HCT116 (cell line): ENCODE measurements around the gene ALLC. TPM values are rescaled to one million over a fixed set of nuclear protein-coding genes. Genes with fewer than 3 reads are reported as not detected.

ENCODE experiments used
- ATAC-seq: fragments of 200-7000 bp; cut with Tn5 transposase; 2 replicates; pipeline ENCODE4 v1.9.1; 2020; ENCODE audit warnings: mild to moderate bottlenecking, moderate library complexity
- BruUV-seq: library from RNA; stranded (reverse); fragments of 400-500 nt; replicated peaks from 2 replicates; lab custom pipeline; 2021; lab: Mats Ljungman, UMichigan
- CTCF ChIA-PET: fragments of 300-600 bp; sonication (Branson Sonifier 250); formaldehyde crosslinking; loops from one replicate; lab custom pipeline; 2021; ENCODE audit warnings: antibody characterized with exemption; lab: Charles Lee
- POLR2A ChIA-PET: fragments of 300-600, 350-600 bp; sonication (Branson Sonifier 250); formaldehyde crosslinking; loops from one replicate; lab custom pipeline; 2021; ENCODE audit warnings: antibody characterized with exemption; lab: Charles Lee
- RAD21 ChIA-PET, 2 experiments: fragments of 300-600 bp; sonication (Branson Sonifier 250); formaldehyde crosslinking; loops; one replicate each; lab custom pipeline; 2023; ENCODE audit warnings: low total read pairs in 2 of 2; ENCODE audit not compliant: uncharacterized antibody in 2 of 2, unreplicated experiment in 2 of 2, low non-redundant PET in 1 of 2; lab: Charles Lee
- DNase-seq: peaks from one replicate; pipeline ENCODE4 v3.0.0-alpha.2; 2010; ENCODE audit warnings: low read depth, low spot score
- H2AFZ ChIP-seq: fragments of 200-600 bp; shearing (Covaris generic), sonication (generic); 2 replicates; pipeline ENCODE4 v1.6.1; 2017; ENCODE audit warnings: low read depth, mixed run types, mixed read lengths, antibody characterized with exemption, low read length; ENCODE audit not compliant: poor library complexity, severe bottlenecking
- H3K27ac ChIP-seq: 2 replicates; pipeline ENCODE4 v1.5.1; 2012; ENCODE audit warnings: low read depth, low read length
- H3K27me3 ChIP-seq: fragments of 200-600 bp; sonication (generic); 2 replicates; pipeline ENCODE4 v1.6.1; 2016; ENCODE audit warnings: mixed run types, low read length, mixed read lengths; ENCODE audit not compliant: insufficient read depth
- H3K36me3 ChIP-seq, 2 experiments: fragments of 200-500 bp in 1 of 2; fragments of 200-600 bp in 1 of 2; sonication (Bioruptor generic) in 1 of 2; sonication (generic) in 1 of 2; 2 replicates each; pipeline versions ENCODE4 v1.5.1 to v1.6.1; 2014 to 2016; ENCODE audit warnings: low read length in 2 of 2, inconsistent platforms in 1 of 2, mixed read lengths in 1 of 2, mixed run types in 1 of 2; ENCODE audit not compliant: insufficient read depth in 2 of 2, control insufficient read depth in 1 of 2
- H3K4me1 ChIP-seq, 2 experiments: fragments of 200-600 bp in 1 of 2; sonication (generic) in 1 of 2; 2 replicates each; pipeline versions ENCODE4 v1.5.1 to v1.6.1; 2012 to 2017; ENCODE audit warnings: low read length in 2 of 2, inconsistent platforms in 1 of 2, mild to moderate bottlenecking in 1 of 2, mixed read lengths in 1 of 2, mixed run types in 1 of 2, moderate library complexity in 1 of 2; ENCODE audit not compliant: insufficient read depth in 2 of 2, control insufficient read depth in 1 of 2
- H3K4me2 ChIP-seq: fragments of 200-600 bp; sonication (generic); 2 replicates; pipeline ENCODE4 v1.6.1; 2017; ENCODE audit warnings: mixed run types, low read length, mixed read lengths
- H3K4me3 ChIP-seq, 2 experiments: fragments of 200-600 bp in 1 of 2; sonication (generic) in 1 of 2; replicated peaks in 1 of 2; 2 replicates each; pipeline ENCODE4 v1.5.1; 2011 to 2016; ENCODE audit warnings: low read length in 2 of 2, control low read depth in 1 of 2, low read depth in 1 of 2, mild to moderate bottlenecking in 1 of 2, mixed read lengths in 1 of 2, mixed run types in 1 of 2
- H3K79me2 ChIP-seq: fragments of 200-600 bp; sonication (generic); 2 replicates; pipeline ENCODE4 v1.6.1; 2017; ENCODE audit warnings: mild to moderate bottlenecking, mixed run types, low read length, moderate library complexity, mixed read lengths; ENCODE audit not compliant: insufficient read depth
- H3K9ac ChIP-seq: fragments of 200-600 bp; sonication (generic); 2 replicates; pipeline ENCODE4 v1.6.1; 2016; ENCODE audit warnings: low read length, mixed read lengths
- H3K9me2 ChIP-seq: fragments of 200-600 bp; sonication (generic), shearing (Covaris generic); 2 replicates; pipeline ENCODE4 v1.6.1; 2017; ENCODE audit warnings: mixed run types, mild to moderate bottlenecking, moderate library complexity; ENCODE audit not compliant: insufficient read depth
- H3K9me3 ChIP-seq, 2 experiments: fragments of 200-500 bp in 1 of 2; fragments of 200-600 bp in 1 of 2; sonication (Bioruptor generic) in 1 of 2; sonication (generic) in 1 of 2; 2 replicates each; pipeline ENCODE4 v1.6.1; 2014 to 2017; ENCODE audit warnings: low read length in 2 of 2, mixed read lengths in 2 of 2, inconsistent platforms in 1 of 2, low read depth in 1 of 2, mild to moderate bottlenecking in 1 of 2, mixed run types in 1 of 2, moderate library complexity in 1 of 2; ENCODE audit not compliant: control insufficient read depth in 1 of 2, insufficient read depth in 1 of 2
- H4K20me1 ChIP-seq: fragments of 200-600 bp; sonication (generic), shearing (Covaris generic); 2 replicates; pipeline ENCODE4 v1.6.1; 2017; ENCODE audit warnings: mixed run types, mild to moderate bottlenecking, moderate library complexity; ENCODE audit not compliant: insufficient read depth
- ATF3 ChIP-seq: IDR thresholded peaks from 2 replicates; pipeline ENCODE4 v1.6.1; 2012
- EZH2 ChIP-seq: fragments of 200-600 bp; sonication (generic); IDR thresholded peaks from 2 replicates; pipeline ENCODE4 v1.6.1; 2017; ENCODE audit warnings: antibody characterized with exemption, mixed run types
- FOSL1 ChIP-seq: IDR thresholded peaks from 2 replicates; pipeline ENCODE4 v1.6.1; 2012; ENCODE audit warnings: low read depth
- JUND ChIP-seq: IDR thresholded peaks from 2 replicates; pipeline ENCODE4 v1.6.1; 2012
- POLR2A ChIP-seq: IDR thresholded peaks from 2 replicates; pipeline ENCODE4 v1.7.0; 2011; ENCODE audit warnings: borderline replicate concordance; ENCODE audit not compliant: insufficient read depth, insufficient read length; ENCODE audit errors: extremely low read depth
- POLR2AphosphoS5 ChIP-seq: IDR thresholded peaks from 2 replicates; pipeline ENCODE4 v1.6.1; 2011; ENCODE audit warnings: mild to moderate bottlenecking, low read depth, low read length, moderate library complexity
- RAD21 ChIP-seq: IDR thresholded peaks from 2 replicates; pipeline ENCODE4 v1.6.1; 2012; ENCODE audit warnings: low read depth, mild to moderate bottlenecking
- SRF ChIP-seq: IDR thresholded peaks from 2 replicates; pipeline ENCODE4 v1.6.1; 2012; ENCODE audit warnings: low read depth
- ZBTB33 ChIP-seq: IDR thresholded peaks from 2 replicates; pipeline ENCODE4 v1.6.1; 2011; ENCODE audit warnings: mild to moderate bottlenecking, low read length, moderate library complexity; ENCODE audit not compliant: insufficient replicate concordance; ENCODE audit errors: extremely low read depth
- intact Hi-C: fragments of 100-400 bp; cut with micrococcal nuclease; formaldehyde crosslinking; loops from 2 replicates; pipeline ENCODE4 v1.10.0; 2022
- total RNA-seq: library from RNA; stranded (reverse); gene quantifications from one replicate; pipeline ENCODE4 v1.2.1, GENCODE V29; 2021; ENCODE audit not compliant: unreplicated experiment
- TF ChIP-seq, protein P1 (sequence below): IDR thresholded peaks from 2 replicates; pipeline ENCODE4 v1.6.1; 2012; ENCODE audit warnings: low read depth

Gene ALLC
- total RNA-seq, 1 experiment from 2014 or later: not detected

GRCh38 chr2:3633982-3634595, 23.9 kb upstream of the ALLC start:
- ChIA-PET CTCF (no interaction called here), RAD21 (no interaction called here)
- no TSS peak for BruUV-seq
- Histone ChIP-seq H3K4me2 (no peak overlapping the region), H3K27ac (no peak overlapping the region), H3K4me1 (no peaks in the 10 kb centered on the region), H4K20me1 (no peaks in the 10 kb centered on the region), H3K9me3 (no peaks in the 10 kb centered on the region), H3K9ac (no peak overlapping the region)
- intact Hi-C loops: no loop called here
- TF ChIP-seq POLR2AphosphoS5 (no peak), RAD21 (no peak), POLR2A (no peak), EZH2 (no peak), SRF (no peak), ZBTB33 (no peak), JUND (no peak), ATF3 (no peak), FOSL1 (no peak)
- TF ChIP-seq, protein P1, sequence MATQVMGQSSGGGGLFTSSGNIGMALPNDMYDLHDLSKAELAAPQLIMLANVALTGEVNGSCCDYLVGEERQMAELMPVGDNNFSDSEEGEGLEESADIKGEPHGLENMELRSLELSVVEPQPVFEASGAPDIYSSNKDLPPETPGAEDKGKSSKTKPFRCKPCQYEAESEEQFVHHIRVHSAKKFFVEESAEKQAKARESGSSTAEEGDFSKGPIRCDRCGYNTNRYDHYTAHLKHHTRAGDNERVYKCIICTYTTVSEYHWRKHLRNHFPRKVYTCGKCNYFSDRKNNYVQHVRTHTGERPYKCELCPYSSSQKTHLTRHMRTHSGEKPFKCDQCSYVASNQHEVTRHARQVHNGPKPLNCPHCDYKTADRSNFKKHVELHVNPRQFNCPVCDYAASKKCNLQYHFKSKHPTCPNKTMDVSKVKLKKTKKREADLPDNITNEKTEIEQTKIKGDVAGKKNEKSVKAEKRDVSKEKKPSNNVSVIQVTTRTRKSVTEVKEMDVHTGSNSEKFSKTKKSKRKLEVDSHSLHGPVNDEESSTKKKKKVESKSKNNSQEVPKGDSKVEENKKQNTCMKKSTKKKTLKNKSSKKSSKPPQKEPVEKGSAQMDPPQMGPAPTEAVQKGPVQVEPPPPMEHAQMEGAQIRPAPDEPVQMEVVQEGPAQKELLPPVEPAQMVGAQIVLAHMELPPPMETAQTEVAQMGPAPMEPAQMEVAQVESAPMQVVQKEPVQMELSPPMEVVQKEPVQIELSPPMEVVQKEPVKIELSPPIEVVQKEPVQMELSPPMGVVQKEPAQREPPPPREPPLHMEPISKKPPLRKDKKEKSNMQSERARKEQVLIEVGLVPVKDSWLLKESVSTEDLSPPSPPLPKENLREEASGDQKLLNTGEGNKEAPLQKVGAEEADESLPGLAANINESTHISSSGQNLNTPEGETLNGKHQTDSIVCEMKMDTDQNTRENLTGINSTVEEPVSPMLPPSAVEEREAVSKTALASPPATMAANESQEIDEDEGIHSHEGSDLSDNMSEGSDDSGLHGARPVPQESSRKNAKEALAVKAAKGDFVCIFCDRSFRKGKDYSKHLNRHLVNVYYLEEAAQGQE: no peak
- TF ChIP-seq, all 23 proteins: peak for 0
- DNase-seq (no peak), ATAC-seq (no peak)
- Histone ChIP-seq H3K36me3 (no peaks in the 10 kb centered on the region), H3K27me3 (no peaks in the 10 kb centered on the region), H3K9me2 (no peaks in the 10 kb centered on the region), H2AFZ (no peak overlapping the region), H3K4me3 (no peak overlapping the region), H3K79me2 (no peaks in the 10 kb centered on the region)
- POLR2A ChIA-PET: no interaction called here
